H1 (cell line): ENCODE measurements around the gene DCPS. TPM values are rescaled to one million over a fixed set of nuclear protein-coding genes. Genes with fewer than 3 reads are reported as not detected.

Experiments used
- BACH1 ChIP-seq: IDR thresholded peaks from 2 replicates; pipeline ENCODE4 v1.6.1; 2012; ENCODE audit warnings: low read length, improper control_type of control experiment
- CBX8 ChIP-seq: fragments of 300-800, 300-1000 bp; sonication (generic); IDR thresholded peaks from 2 replicates; pipeline ENCODE4 v1.7.1; 2016; ENCODE audit warnings: low read depth, low read length, borderline replicate concordance
- E2F6 ChIP-seq: IDR thresholded peaks from 2 replicates; pipeline ENCODE4 v1.6.1; 2012; ENCODE audit warnings: inconsistent platforms
- EP300 ChIP-seq, 2 experiments: IDR thresholded peaks; 1 replicate in 1 of 2; 2 replicates in 1 of 2; pipeline ENCODE4 v1.6.1; 2011 to 2012; ENCODE audit warnings: low read depth in 2 of 2, low read length in 2 of 2, mild to moderate bottlenecking in 2 of 2, borderline replicate concordance in 1 of 2, inconsistent platforms in 1 of 2, moderate library complexity in 1 of 2
- GTF2F1 ChIP-seq: IDR thresholded peaks from 2 replicates; pipeline ENCODE4 v1.6.1; 2012; ENCODE audit warnings: low read depth, low read length, improper control_type of control experiment, borderline replicate concordance
- MAX ChIP-seq: IDR thresholded peaks from 2 replicates; pipeline ENCODE4 v1.6.1; 2012; ENCODE audit warnings: inconsistent platforms
- POLR2AphosphoS5 ChIP-seq: IDR thresholded peaks from 2 replicates; pipeline ENCODE4 v1.6.1; 2011; ENCODE audit warnings: low read depth, low read length
- RFX5 ChIP-seq: IDR thresholded peaks from 2 replicates; pipeline ENCODE4 v1.6.1; 2011; ENCODE audit warnings: low read depth, low read length, improper control_type of control experiment, borderline replicate concordance
- polyA plus RNA-seq, 7 experiments: library from polyadenylated mRNA; depleted of rRNA in 3 of 7; stranded (reverse) in 5 of 7; unstranded in 2 of 7; fragments of >200 nt in 5 of 7; fragments of 200-250 nt in 2 of 7; gene quantifications; 1 replicate in 5 of 7; 2 replicates in 1 of 7; 4 replicates in 1 of 7; pipeline versions ENCODE4 v1.2.1 to v1.2.3, GENCODE V29; 2011 to 2013; ENCODE audit warnings: missing spikeins in 2 of 7, mixed read lengths in 2 of 7
- total RNA-seq: library from RNA; stranded (reverse); fragmentation: NEBNext Ultra II Directional; extraction: Animal tissue kit (Norgen Biotek cat#: 25700); gene quantifications from 2 replicates; pipeline ENCODE4 v1.2.1, GENCODE V29; 2021

DCPS gene
- total and polyA plus RNA-seq, 2 of the 8 experiments (the other 6 are each of a cell fraction or from before 2014, with no cell fraction given): 24.6 to 55.2 TPM

GRCh38 chr11:126328938-126329643 is 25.2 kb downstream of the DCPS start (continued):
- TF ChIP-seq MAX (no peak), POLR2AphosphoS5 (no peak), CBX8 (no peak), GTF2F1 (no peak), RFX5 (no peak), BACH1 (no peak), EP300 (IDR thresholded peaks at IDR 0.05; ENCODE audit: borderline replicate concordance in 1 of 2, low read depth in 2 of 2, low read length in 2 of 2) (no peak), E2F6 (no peak)
